G401.6 (cell line): Measurements from ENCODE around the gene TSTD2.

Source experiments
- FAIRE-seq: peaks from 2 replicates; lab custom pipeline; 2012; peaks lifted over from hg19 to GRCh38; lab: Jason Lieb, UNC

The TSTD2 gene

DNA sequence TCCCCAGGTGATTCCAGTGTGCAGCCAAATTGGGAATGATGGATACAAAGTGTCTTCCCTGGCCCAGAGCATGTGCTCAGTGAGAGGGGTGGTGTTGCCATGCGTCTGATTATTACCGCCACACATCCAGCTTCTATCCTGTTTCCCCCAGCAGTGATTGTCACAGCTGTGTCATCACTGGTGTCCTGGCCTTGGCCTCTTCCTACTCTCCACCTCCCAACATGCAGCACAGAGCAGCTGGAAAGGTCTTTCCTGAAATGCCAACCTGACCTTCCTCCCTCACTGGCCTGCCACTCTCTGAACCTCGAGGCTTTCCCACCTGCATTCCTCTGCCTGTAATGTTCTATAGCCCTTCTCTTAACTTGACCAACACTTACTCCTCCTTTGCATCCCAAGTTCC lies 71.7 kb downstream of the TSTD2 start:
- FAIRE-seq = no peak

DNA sequence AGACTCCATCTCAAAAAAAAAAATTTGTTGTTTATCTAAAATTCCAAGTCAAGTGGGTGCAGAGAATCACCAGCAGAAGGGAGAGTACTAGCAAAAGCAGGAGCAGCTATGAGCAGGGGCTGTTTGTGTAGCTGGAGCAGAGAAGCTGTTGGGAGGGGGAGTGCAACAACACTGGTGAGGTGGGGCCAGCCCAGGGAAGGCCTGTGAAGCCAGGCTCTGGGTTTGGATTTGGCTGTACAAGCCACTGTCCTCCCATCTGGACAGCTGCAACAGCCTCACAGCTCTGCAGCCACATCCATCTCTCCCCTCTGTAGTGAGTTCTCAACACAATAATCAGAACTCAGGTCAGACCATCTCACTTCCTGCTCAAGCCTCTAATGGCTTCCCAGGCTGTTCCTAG lies 72.3 kb downstream of the TSTD2 start:
- no peak for FAIRE-seq

DNA sequence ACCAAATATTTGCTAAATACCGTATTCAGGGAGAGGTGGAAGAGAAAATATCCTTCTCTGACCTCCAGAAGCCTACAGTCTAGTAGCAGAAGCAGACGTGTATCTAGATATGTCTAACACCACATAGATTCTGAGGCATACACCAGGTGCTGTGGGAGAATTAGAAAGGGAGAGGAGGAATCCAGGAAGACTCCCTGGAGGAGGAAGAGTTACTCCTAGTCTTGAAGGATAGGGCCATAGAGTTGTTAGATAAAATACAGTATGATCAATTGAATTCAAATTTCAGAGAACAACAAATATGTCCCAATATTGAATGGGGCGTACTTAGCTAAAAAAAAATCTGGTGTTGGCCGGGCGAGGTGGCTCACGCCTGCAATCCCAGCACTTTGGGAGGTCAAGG lies 73.0 kb downstream of the TSTD2 start:
- FAIRE-seq = no peak

DNA sequence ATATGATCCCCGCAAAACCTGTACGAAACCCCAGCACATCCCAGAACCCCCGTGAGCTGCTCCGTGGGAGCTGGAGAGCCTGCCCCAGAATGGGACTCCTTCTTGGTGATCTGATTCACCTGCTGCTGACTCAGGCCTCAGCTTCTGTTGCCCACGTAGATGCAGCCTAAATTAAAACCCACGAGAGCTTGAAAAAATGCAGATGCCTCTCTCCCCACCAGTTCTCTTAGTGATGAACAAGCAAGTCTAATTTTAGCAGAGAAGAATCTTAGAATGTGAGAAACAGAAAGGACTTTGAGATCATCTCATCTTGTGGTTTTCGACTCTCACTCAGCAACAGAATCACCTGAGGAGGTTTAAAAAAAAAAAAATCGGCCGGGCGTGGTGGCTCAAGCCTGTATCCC lies 74.1 kb downstream of the TSTD2 start:
- no peak for FAIRE-seq

DNA sequence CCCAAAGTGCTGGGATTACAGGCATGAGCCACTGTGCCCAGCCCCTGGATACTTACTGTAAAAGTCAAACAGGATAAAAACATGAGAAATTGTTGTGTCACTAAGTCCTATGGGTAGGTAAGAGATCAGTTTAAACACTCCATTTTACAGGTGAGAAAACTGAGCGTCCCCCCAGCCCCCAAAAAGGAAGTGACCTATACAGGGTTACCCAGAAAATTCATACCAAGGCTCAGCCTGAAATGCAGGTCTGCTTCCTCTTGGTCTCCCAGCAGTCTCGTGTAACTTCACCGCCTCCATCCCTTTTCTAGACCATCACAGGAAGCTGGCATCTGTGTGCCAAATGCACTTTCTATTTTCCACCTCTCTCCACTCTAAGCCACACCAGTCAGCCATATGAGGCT lies 74.5 kb downstream of the TSTD2 start:
- no peak for FAIRE-seq

DNA sequence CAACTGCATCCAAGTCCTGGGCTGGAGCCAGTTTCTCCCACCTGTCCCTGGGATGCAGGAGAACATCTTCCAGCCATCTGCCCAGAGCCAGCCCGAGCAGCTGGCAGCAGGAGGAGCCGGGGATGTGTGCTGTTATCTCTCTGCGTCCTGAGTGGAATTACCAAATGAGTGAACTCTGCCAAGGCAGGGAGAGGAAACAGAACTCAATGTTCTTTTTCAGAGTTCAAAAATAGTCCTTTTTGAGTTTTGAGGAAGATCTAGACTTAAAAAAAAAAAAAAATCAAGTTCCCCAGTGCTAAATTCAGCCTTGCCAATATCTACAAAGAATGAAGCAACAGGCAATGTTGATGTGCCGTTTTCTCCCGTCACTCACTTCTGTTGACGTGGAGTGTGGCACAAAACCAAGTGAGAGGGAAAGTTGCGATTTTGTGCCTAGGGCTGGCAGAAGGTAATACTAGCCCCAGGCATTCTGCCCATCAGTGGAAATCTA lies 75.5 kb downstream of the TSTD2 start:
- FAIRE-seq = no peak

DNA sequence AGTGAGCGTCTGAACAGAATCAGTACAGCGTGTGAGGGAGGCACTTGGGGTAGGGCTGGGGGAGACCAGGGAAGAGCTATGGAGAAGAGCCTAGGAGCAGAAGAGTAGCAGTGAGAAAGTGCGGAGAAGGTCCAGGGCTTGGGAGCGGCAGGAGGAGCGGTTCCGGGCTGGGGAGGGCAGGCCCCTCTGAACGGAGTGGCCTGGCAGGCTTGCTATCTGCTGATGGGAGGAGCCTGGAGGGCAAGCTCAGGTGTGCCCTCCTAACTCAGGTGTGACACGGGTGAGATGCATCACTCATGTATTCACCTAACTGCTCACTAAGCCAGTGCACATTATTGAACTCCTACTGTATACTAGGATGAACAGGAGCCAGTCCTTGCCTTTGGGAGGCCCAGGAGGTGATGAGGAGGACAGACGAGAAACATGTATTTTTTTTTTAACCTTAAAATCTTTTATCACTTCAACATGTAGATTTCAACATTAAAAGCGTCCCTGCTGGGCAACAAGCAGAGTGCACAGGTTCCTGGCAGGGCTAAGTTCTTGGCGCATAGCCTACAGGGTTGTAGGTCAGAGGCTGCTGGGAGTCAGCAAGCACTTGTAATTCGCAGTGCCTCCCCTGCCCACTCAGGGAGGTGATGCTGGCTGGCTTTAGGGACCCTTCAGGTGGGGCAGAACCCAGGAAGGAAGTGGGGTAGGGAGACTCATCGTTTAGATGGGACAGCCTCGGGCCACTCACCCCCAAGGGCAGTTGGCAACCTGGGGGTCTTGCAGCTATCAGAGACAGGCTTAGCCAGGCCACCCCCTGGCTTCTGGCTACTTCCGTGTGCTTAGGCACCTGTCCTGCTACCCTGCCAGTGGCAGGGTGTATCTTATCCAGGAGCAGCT lies 76.2 kb downstream of the TSTD2 start:
- no peak for FAIRE-seq

DNA sequence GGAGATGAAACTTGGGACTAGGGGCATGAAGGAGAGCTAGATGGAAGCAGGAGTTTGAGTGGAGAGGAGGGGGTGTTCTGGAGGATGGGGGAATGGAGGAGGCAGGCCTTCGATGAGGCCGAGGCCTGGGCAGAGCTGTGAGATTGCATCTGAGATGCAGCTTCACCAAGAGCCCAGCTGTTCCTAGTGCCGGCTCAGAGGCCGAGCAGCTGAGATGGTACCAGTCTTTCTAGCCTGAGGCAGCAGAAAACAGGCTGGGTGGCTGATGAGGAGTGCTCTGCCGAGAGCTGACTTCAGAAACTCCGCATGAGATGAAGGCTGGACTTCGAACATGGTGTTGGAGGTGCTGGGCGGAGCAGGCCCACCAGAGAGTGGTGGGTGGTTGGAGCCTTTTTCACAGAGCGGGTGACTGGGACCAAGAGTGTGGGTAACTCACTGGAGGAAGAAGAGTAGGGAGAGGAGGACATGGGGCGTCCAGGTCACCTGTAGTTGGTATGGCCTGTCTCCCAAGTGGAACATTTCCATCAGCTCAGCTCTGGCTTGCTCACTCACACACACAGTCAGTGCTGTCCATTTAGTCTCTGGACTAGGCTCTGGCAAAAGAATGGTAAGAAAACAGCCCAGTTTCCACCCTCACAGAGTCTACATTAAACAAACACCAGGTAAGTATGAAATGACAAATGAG lies 77.0 kb downstream of the TSTD2 start:
- no peak for FAIRE-seq

DNA sequence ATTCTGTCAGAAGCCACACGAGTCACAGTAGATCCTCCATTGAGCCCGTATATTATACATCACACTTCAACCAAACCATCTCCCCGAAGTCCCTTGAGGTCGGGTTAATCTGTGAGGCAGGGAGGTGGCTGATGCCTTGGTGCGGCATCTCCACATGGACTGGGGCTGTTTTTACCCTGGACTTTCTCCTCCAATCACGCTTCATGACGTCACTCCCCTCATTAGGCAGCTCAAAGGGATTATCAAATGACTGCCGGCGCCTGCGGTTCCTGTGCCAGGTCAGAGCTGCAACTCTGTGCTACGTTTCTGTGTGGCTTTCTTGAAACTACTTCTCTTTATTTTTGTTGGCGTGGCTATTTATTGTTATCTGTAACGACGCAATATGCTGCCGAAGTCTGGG lies 78.0 kb downstream of the TSTD2 start:
- no peak for FAIRE-seq

DNA sequence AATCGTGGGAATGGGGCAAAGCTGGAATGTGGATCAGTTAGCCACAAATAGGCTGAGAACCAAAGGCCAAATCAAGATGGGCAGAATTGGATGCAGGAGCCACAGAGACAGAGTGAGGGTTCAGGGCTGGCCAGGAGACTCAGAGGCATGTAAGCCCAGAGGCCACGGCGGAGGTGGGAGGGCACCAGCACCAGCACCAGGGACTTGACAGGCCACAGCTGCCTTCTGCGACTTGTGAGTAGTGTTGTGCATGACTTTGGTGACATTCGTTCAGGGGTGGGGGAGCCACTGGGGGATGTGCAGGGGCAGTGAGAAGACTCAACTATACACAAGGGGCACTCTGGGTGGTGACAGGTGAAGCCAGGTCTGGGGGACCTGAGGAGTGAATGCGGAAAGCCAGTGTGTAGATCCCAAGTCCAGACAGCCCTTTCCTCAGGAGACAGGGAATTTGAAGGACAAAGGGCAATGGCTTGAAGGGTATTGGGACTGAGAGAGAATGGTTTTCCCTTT lies 78.5 kb downstream of the TSTD2 start:
- FAIRE-seq = no peak

DNA sequence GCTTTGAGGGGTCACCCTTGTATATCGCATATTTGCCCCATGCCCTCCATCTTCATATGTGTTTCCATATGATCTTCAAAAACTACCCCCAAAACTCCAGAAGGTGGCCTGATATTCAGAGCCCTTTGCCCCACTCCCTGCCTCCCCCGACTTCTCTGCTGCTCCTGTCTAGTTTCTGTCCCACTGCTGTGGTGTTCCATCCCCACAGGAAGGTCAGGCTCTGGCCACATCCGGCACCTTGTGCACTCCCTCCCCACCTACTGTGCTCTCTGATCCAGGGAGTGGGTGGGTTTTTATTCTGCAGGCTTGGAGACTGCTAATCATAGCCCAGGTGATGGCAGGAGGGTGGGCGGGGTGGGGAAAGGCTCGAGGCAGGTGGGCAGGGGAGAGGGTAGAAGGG lies 79.3 kb downstream of the TSTD2 start:
- FAIRE-seq = no peak

DNA sequence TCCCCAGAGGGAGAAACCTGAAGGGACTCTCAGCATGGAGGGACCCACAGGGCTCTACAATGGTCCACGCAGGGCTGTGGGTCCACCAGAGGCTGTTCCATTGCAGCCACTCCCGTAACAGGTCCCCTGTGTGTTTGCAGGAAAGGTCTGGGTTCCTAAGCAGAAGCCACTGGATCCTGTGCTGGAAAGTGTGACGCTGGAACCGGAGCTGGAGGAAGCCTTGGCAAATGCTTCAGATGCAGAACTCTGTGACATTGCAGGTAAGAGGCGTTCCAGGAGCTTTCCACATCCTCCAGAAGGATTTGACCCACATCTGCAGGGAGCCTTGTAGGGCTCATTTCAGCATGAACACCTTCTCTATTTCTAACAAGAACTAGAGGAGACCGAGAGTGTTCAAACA lies 80.0 kb downstream of the TSTD2 start:
- no peak for FAIRE-seq

DNA sequence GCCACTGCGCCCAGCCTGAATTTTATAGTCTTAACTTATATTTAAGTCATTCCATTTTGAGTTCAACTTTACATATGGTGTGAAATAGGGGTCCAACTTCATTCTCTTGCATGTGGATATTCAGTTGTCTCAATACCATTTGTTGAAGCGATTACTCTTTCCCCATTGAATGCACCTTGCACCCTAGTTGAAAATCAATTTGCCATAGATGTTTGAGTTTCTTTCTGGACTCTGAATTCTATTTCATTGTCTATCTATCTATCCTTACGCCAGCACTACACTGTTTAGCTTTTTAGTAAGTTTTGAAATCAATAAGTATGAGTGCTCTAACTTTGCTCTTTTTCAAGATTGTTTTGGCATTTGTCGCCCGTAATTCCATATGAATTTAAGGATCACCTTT lies 81.9 kb downstream of the TSTD2 start:
- no peak for FAIRE-seq

DNA sequence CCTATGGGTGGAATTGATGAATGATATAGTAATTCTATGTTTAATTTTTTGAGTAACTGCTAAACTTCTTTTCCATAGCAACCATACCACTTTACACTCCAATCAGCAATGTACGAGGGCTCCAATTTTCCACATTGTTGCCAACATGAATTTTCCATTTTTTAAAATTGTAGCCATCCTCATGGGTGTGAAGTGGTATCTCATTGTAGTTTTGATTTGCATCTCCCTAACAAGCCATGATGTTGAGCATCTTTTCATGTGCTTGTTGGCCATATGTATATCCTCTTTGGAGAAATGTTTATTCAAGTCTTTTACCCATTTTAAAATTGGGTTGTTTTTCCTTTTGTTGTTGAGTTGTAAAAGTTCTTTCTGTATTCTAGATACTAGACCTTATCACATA lies 82.8 kb downstream of the TSTD2 start:
- FAIRE-seq = no peak
